HepG2 (cell line): ENCODE measurements around the gene PHRF1. TPM values are rescaled to one million over a fixed set of nuclear protein-coding genes. Genes with fewer than 3 reads are reported as not detected.

Experiments
- ATAC-seq: fragments of 200-7000 bp; cut with Tn5 transposase; 3 replicates; pipeline ENCODE4 v1.9.1; 2020; ENCODE audit warnings: mild to moderate bottlenecking, moderate library complexity
- BruUV-seq: library from RNA; stranded (reverse); fragments of 400-500 nt; replicated peaks from 2 replicates; lab custom pipeline; 2021; lab: Mats Ljungman, UMichigan
- CTCF ChIA-PET: fragments of 300-600 bp; formaldehyde crosslinking; extraction: SDS; loops from one replicate; lab custom pipeline; 2021; ENCODE audit warnings: low total read pairs, inconsistent platforms, low intra/inter-chr PET ratio; lab: Yijun Ruan, JAX
- POLR2A ChIA-PET: fragments of 350-600 bp; sonication (Branson Sonifier 250); formaldehyde crosslinking; loops from one replicate; lab custom pipeline; 2020; ENCODE audit warnings: antibody characterized with exemption, inconsistent platforms; lab: Yijun Ruan, JAX
- DNase-seq: peaks from one replicate; pipeline ENCODE4 v3.0.0-alpha.2; 2015; ENCODE audit warnings: low spot score
- FAIRE-seq: peaks from 3 replicates; lab custom pipeline; 2011; peaks lifted over from hg19 to GRCh38; lab: Jason Lieb, UNC
- H2AFZ ChIP-seq: one replicate; pipeline ENCODE4 v1.6.1; 2011; ENCODE audit warnings: low read length, inconsistent platforms
- H3K27ac ChIP-seq: fragments of 300-600 bp; 3 replicates; pipeline ENCODE4 v1.8.0; 2011; ENCODE audit warnings: mixed run types, mild to moderate bottlenecking, mixed read lengths, low read length, inconsistent platforms; ENCODE audit not compliant: insufficient read depth; ENCODE audit errors: extremely low read length
- H3K27me3 ChIP-seq, 2 experiments: fragments of 200-600 bp in 1 of 2; 2 replicates in 1 of 2; 3 replicates in 1 of 2; pipeline versions ENCODE4 v1.6.0 to v1.8.0; 2011; ENCODE audit warnings: low read length in 2 of 2, mild to moderate bottlenecking in 2 of 2, moderate library complexity in 2 of 2, inconsistent platforms in 1 of 2; ENCODE audit not compliant: insufficient read depth in 2 of 2, control insufficient read depth in 1 of 2
- H3K36me3 ChIP-seq, 2 experiments: fragments of 200-600 bp in 1 of 2; replicated peaks in 1 of 2; 2 replicates in 1 of 2; 3 replicates in 1 of 2; pipeline versions ENCODE4 v1.5.1 to v1.8.0; 2011; ENCODE audit warnings: low read length in 2 of 2, inconsistent platforms in 1 of 2; ENCODE audit not compliant: insufficient read depth in 2 of 2, control insufficient read depth in 1 of 2
- H3K4me1 ChIP-seq: 2 replicates; pipeline ENCODE4 v1.5.1; 2012; ENCODE audit warnings: low read length, inconsistent platforms; ENCODE audit not compliant: insufficient read depth
- H3K4me2 ChIP-seq: 2 replicates; pipeline ENCODE4 v1.6.0; 2011; ENCODE audit warnings: low read depth, low read length, inconsistent platforms
- H3K4me3 ChIP-seq, 3 experiments: fragments of 200-600 bp in 1 of 3; sonication (generic), shearing (Covaris generic) in 1 of 3; replicated peaks in 1 of 3; 2 replicates each; pipeline ENCODE4 v1.5.1; 2011 to 2016; ENCODE audit warnings: low read length in 3 of 3, inconsistent platforms in 2 of 3, low read depth in 2 of 3, mild to moderate bottlenecking in 2 of 3, control low read depth in 1 of 3, mixed read lengths in 1 of 3; ENCODE audit not compliant: insufficient read depth in 1 of 3
- H3K79me2 ChIP-seq: one replicate; pipeline ENCODE4 v1.6.1; 2011; ENCODE audit warnings: low read length, inconsistent platforms; ENCODE audit not compliant: insufficient read depth
- H3K9ac ChIP-seq: 2 replicates; pipeline ENCODE4 v1.6.0; 2011; ENCODE audit warnings: mild to moderate bottlenecking, low read depth, low read length, inconsistent platforms; ENCODE audit not compliant: insufficient read depth
- H3K9me3 ChIP-seq: 2 replicates; pipeline ENCODE4 v1.5.1; 2012; ENCODE audit warnings: mild to moderate bottlenecking, low read length
- H4K20me1 ChIP-seq: 2 replicates; pipeline ENCODE4 v1.6.0; 2011; ENCODE audit warnings: inconsistent platforms, mild to moderate bottlenecking, low read length, moderate library complexity; ENCODE audit not compliant: insufficient read depth
- E2F1 ChIP-seq: sonication (generic); formaldehyde crosslinking; IDR thresholded peaks from 2 replicates; pipeline ENCODE4 v1.5.0; 2020; ENCODE audit warnings: missing genetic modification reagents
- ETS1 ChIP-seq: sonication (generic); formaldehyde crosslinking; IDR thresholded peaks from 2 replicates; pipeline ENCODE4 v1.4.0; 2020; ENCODE audit warnings: missing genetic modification reagents
- JUND ChIP-seq: sonication (generic); formaldehyde crosslinking; IDR thresholded peaks from 2 replicates; pipeline ENCODE4 v1.8.0; 2022; ENCODE audit warnings: mild to moderate bottlenecking, missing genetic modification reagents
- PATZ1 ChIP-seq: sonication (generic); formaldehyde crosslinking; IDR thresholded peaks from 2 replicates; pipeline ENCODE4 v1.4.0; 2020; ENCODE audit warnings: missing genetic modification reagents
- PPARG ChIP-seq: conservative IDR thresholded peaks from 2 replicates; pipeline ENCODE4 v1.6.1; 2016; ENCODE audit warnings: missing biosample characterization, missing genetic modification reagents
- SNAPC2 ChIP-seq: sonication (generic); formaldehyde crosslinking; IDR thresholded peaks from 2 replicates; pipeline ENCODE4 v1.8.1; 2022; ENCODE audit warnings: mild to moderate bottlenecking, missing genetic modification reagents
- SPEN ChIP-seq: sonication (generic); formaldehyde crosslinking; IDR thresholded peaks from 2 replicates; pipeline ENCODE4 v1.5.1; 2020; ENCODE audit warnings: low read depth, mild to moderate bottlenecking, missing genetic modification reagents
- U2AF2 ChIP-seq: fragments of 200-400 bp; formaldehyde crosslinking; IDR thresholded peaks from 2 replicates; pipeline ENCODE4 v1.6.1; 2017; ENCODE audit warnings: low read depth, mild to moderate bottlenecking, low read length
- ZFP1 ChIP-seq: IDR thresholded peaks from 2 replicates; pipeline ENCODE4 v1.6.1; 2016
- ZNF350 ChIP-seq: sonication (generic); formaldehyde crosslinking; IDR thresholded peaks from 2 replicates; pipeline ENCODE4 v1.4.0; 2020; ENCODE audit warnings: mild to moderate bottlenecking, low read depth, missing genetic modification reagents, borderline replicate concordance
- ZNF546 ChIP-seq: sonication (generic); formaldehyde crosslinking; conservative IDR thresholded peaks from 2 replicates; pipeline ENCODE4 v1.8.1; 2023; ENCODE audit warnings: mild to moderate bottlenecking, missing genetic modification reagents
- ZNF781 ChIP-seq: sonication (generic); formaldehyde crosslinking; IDR thresholded peaks from 2 replicates; pipeline ENCODE4 v1.5.1; 2020; ENCODE audit warnings: borderline replicate concordance, mild to moderate bottlenecking, missing genetic modification reagents; ENCODE audit errors: not compliant biosample characterization
- ZSCAN25 ChIP-seq: sonication (generic); formaldehyde crosslinking; IDR thresholded peaks from 2 replicates; pipeline ENCODE4 v1.8.0; 2022; ENCODE audit warnings: mild to moderate bottlenecking, missing genetic modification reagents
- WGBS: methylation state at CpG from one replicate; pipeline ENCODE4 v1.1.6; 2017; ENCODE audit warnings: low lambda C conversion rate; 5-methylcytosine and 5-hydroxymethylcytosine counted together
- in situ Hi-C: cut with HindIII; loops from 2 replicates; pipeline ENCODE4 v1.10.0; 2017; ENCODE audit warnings: low pct_unique_long_range_greater_than_20kb; ENCODE audit not compliant: extremely low pct_ligation_motif_present
- intact Hi-C: fragments of 100-400 bp; cut with micrococcal nuclease; formaldehyde crosslinking; loops from one replicate; pipeline ENCODE4 v1.10.0; 2022; ENCODE audit not compliant: unreplicated experiment
- polyA plus RNA-seq, 8 experiments: library from polyadenylated mRNA; depleted of rRNA in 3 of 8; stranded (reverse) in 7 of 8; unstranded in 1 of 8; fragments of >200 nt; fragmentation: Illumina TruSeq in 4 of 8; extraction: Trizol in 4 of 8; gene quantifications; 2 replicates each; pipeline versions ENCODE4 v1.2.1 to v1.2.3, GENCODE V29; 2011 to 2016; ENCODE audit warnings: low read depth in 4 of 8, missing spikeins in 1 of 8, mixed read lengths in 1 of 8; ENCODE audit not compliant: insufficient read depth in 1 of 8
- total RNA-seq, 5 experiments: library from RNA; depleted of rRNA; stranded (reverse); fragments of >200 nt; fragmentation: Illumina TruSeq; extraction: Trizol; gene quantifications; 2 replicates each; pipeline ENCODE4 v1.2.3, GENCODE V29; 2016; ENCODE audit warnings: low read depth in 1 of 5

The PHRF1 gene
- total and polyA plus RNA-seq, 2 of the 13 experiments (the other 11 are each of a cell fraction or from before 2014, with no cell fraction given), result 8.2 to 16.7 TPM

GRCh38 chr11:558503-558902, 17.8 kb upstream of the PHRF1 start:
- FAIRE-seq (no peak), DNase-seq (no peak), ATAC-seq (no peak)
- TF ChIP-seq ZFP1 (CRISPR knock-in tag) (no peak), ZNF781 (no peak), ZSCAN25 (CRISPR knock-in tag) (no peak), PPARG (no peak), ZNF546 (no peak), JUND (CRISPR knock-in tag) (no peak), U2AF2 (no peak)
- H4K20me1 ChIP-seq, result no peaks in the 10 kb centered on the region
- no peak overlapping the region for H3K4me2 ChIP-seq
- H3K4me1 ChIP-seq, result peaks cover 72% of the 10 kb centered on the region
- H3K27me3 ChIP-seq, result 0 out of 5 replicates have a peak, but pooled peaks cover 0 to 2% of the 10 kb centered on the region in 2 experiments
- ChIA-PET POLR2A (interaction anchor here (2.1 kb wide), 1 partner anchor 11 kb away, joined by 18 read pairs; no protein-coding TSS in a partner anchor), CTCF (no interaction called here)
- no peak overlapping the region for H3K9ac ChIP-seq
- H3K9me3 ChIP-seq, result no peaks in the 10 kb centered on the region
- intact Hi-C loops, result loop anchor here (10.0 kb wide), 1 partner anchor 56 kb away; the partner anchor contains the start of gene IRF7
- peaks cover 8% of the 10 kb centered on the region for H3K79me2 ChIP-seq
- H2AFZ ChIP-seq, result no peak overlapping the region
- no peaks in the 10 kb centered on the region; a peak in 2 of 5 replicates for H3K36me3 ChIP-seq
- in situ Hi-C loops, result loop anchor here (5.0 to 10.0 kb wide), 2 partner anchors 39 to 66 kb away; partner anchors contain the start of genes CDHR5 and SCT
- 95% methylated on average over 7 of the region's 20 CpGs for WGBS
- H3K4me3 ChIP-seq, result no peak overlapping the region
- no TSS peak for BruUV-seq
- no peak overlapping the region for H3K27ac ChIP-seq

- no peak for ATAC-seq
- H3K27me3 ChIP-seq, result no peaks in the 10 kb centered on the region
- intact Hi-C loops (loop anchor here (10.0 kb wide), 1 partner anchor 56 kb away; the partner anchor contains the start of gene IRF7), in situ Hi-C loops (loop anchor here (5.0 to 10.0 kb wide), 2 partner anchors 38 to 66 kb away; partner anchors contain the start of genes CDHR5 and SCT)
- H2AFZ ChIP-seq, result no peak overlapping the region
- peak overlapping the region in 2 of 3 experiments; percentile 85 to 92; a peak in 2 of 6 replicates for H3K4me3 ChIP-seq
- peaks cover 8% of the 10 kb centered on the region for H3K79me2 ChIP-seq
- no TSS peak for BruUV-seq
- DNase-seq, result no peak
- H3K36me3 ChIP-seq, result peaks cover 0 to 2% of the 10 kb centered on the region in 2 experiments; a peak in 3 of 5 replicates
- no peak for FAIRE-seq
- peak overlapping the region; percentile 95 for H3K4me2 ChIP-seq
- H3K9me3 ChIP-seq, result no peaks in the 10 kb centered on the region
- ChIA-PET POLR2A (interaction anchor here (0.8 to 2.1 kb wide), 13 partner anchors 8 to 352 kb away, joined by 3 to 27 read pairs (median 5); partner anchors contain the start of genes BET1L, DEAF1, PHRF1 and RIC8A), CTCF (no interaction called here)
- H4K20me1 ChIP-seq, result 0 out of 2 replicates have a peak, but pooled peaks cover 3% of the 10 kb centered on the region
- 48% methylated on average over 3 of the region's 15 CpGs for WGBS
- 0 out of 2 replicates have a peak overlapping the region, but pooled peaks have one; percentile 24 for H3K9ac ChIP-seq
- peak overlapping the region; percentile 34 for H3K27ac ChIP-seq
- H3K4me1 ChIP-seq, result peaks cover 72% of the 10 kb centered on the region
- no peak for TF ChIP-seq ZNF350 (CRISPR knock-in tag)
- TF ChIP-seq E2F1, result no peak
- 0 out of 2 replicates have a peak, but pooled peaks have one; percentile 34 for TF ChIP-seq SNAPC2
- no peak for TF ChIP-seq ETS1
- TF ChIP-seq PATZ1, result 0 out of 2 replicates have a peak, but pooled peaks have one; percentile 23
- peak; percentile 52; the same call in 1 of the 2 replicates for TF ChIP-seq SPEN (CRISPR knock-in tag)
Measured at GRCh38 chr11:559020-559620, 17.1 kb upstream of the PHRF1 start.
